Immature natural killer cell (primary cell): ENCODE data around the gene CHAF1B. TPM values are rescaled to one million over a fixed set of nuclear protein-coding genes. Genes with fewer than 3 reads are reported as not detected.

ENCODE experiments used
- DNase-seq, 3 donors: peaks; one replicate each; pipeline ENCODE4 v3.0.0; 2022; ENCODE audit warnings: mixed read lengths in 1 of 3
- H3K27ac Mint-ChIP-seq, 6 donors: one replicate each; pipeline ENCODE4 v1.8.0; 2020; ENCODE audit warnings: mixed read lengths in 6 of 6, mild to moderate bottlenecking in 5 of 6, inconsistent platforms in 4 of 6, moderate library complexity in 3 of 6
- H3K27me3 Mint-ChIP-seq, 3 donors: one replicate each; pipeline ENCODE4 v1.8.0; 2020 to 2021; ENCODE audit warnings: low read depth in 3 of 3, mild to moderate bottlenecking in 3 of 3, mixed read lengths in 3 of 3, moderate library complexity in 3 of 3, inconsistent platforms in 1 of 3
- H3K36me3 Mint-ChIP-seq, 3 donors: one replicate each; pipeline ENCODE4 v1.8.0; 2020; ENCODE audit warnings: mixed read lengths in 3 of 3, inconsistent platforms in 2 of 3, mild to moderate bottlenecking in 2 of 3
- H3K4me1 Mint-ChIP-seq, 2 donors: one replicate each; pipeline ENCODE4 v1.8.0; 2020; ENCODE audit warnings: inconsistent platforms in 2 of 2, mild to moderate bottlenecking in 2 of 2, mixed read lengths in 2 of 2, moderate library complexity in 1 of 2
- H3K4me3 Mint-ChIP-seq, 5 donors: one replicate each; pipeline ENCODE4 v1.8.0; 2020; ENCODE audit warnings: mild to moderate bottlenecking in 5 of 5, mixed read lengths in 5 of 5, inconsistent platforms in 3 of 5, moderate library complexity in 3 of 5
- H3K9me3 Mint-ChIP-seq, 6 donors: one replicate each; pipeline ENCODE4 v1.8.0; 2020; ENCODE audit warnings: mild to moderate bottlenecking in 6 of 6, mixed read lengths in 6 of 6, inconsistent platforms in 4 of 6, moderate library complexity in 3 of 6
- polyA plus RNA-seq, 3 donors: library from polyadenylated mRNA; unstranded; fragments of 300-500 nt; fragmentation: Illumina TruSeq; gene quantifications; one replicate each; pipeline ENCODE4 v1.2.3, GENCODE V29; 2021

CHAF1B gene
- polyA plus RNA-seq, 3 donors from 2014 or later = 2.4 to 8.4 (median 3.0) TPM

DNA sequence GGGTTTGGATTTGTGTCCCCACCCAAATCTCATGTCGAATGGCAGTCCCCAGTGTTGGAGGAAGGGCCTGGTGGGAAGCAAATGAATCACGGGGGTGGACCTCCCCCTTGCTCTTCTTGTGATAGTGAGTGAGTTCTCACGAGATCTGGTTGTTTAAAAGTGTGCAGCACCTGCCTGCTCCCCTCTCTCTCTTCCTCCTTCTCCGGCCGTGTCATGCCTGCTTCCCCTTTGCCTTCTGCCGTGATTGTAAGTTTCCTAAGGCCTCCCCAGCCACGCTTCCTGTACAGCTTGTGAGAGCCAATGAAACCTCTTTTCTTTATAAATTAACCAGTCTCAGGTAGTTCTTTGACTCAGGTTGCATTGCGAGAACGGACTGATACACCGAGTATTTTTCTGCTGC is 78.8 kb downstream of the CHAF1B start:
- no peak overlapping the region for H3K27ac Mint-ChIP-seq
- H3K4me1 Mint-ChIP-seq = no peaks in the 10 kb centered on the region
- H3K4me3 Mint-ChIP-seq = no peak overlapping the region
- peaks cover 1 to 2% (median 2%) of the 10 kb centered on the region in 3 donors for H3K27me3 Mint-ChIP-seq
- H3K36me3 Mint-ChIP-seq = no peaks in the 10 kb centered on the region
- no peak for DNase-seq
- H3K9me3 Mint-ChIP-seq = no peaks in the 10 kb centered on the region

DNA sequence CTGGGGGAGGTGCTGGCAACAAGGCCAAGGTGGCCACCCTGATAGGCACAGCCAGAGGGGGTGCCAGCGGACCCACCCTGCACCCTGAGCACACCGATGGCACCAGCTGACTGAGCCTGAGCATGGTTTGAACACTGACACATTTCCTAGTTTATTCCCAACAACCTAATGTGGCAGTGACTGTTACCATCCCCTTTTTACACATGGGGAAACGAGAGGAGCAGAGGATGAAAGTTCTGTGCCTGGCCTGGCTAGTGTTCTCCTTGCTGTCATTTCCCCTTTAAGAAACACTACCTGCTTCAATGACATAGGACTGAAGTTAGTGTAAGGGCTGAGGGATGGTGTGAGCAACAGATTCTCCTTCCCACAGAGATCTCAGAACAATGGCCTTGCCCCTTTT is 79.4 kb downstream of the CHAF1B start:
- H3K4me3 Mint-ChIP-seq = no peak overlapping the region
- H3K27me3 Mint-ChIP-seq = peaks cover 1 to 2% (median 2%) of the 10 kb centered on the region in 3 donors
- no peaks in the 10 kb centered on the region for H3K4me1 Mint-ChIP-seq
- H3K36me3 Mint-ChIP-seq = no peaks in the 10 kb centered on the region
- DNase-seq = no peak
- no peak overlapping the region for H3K27ac Mint-ChIP-seq
- H3K9me3 Mint-ChIP-seq = no peaks in the 10 kb centered on the region

DNA sequence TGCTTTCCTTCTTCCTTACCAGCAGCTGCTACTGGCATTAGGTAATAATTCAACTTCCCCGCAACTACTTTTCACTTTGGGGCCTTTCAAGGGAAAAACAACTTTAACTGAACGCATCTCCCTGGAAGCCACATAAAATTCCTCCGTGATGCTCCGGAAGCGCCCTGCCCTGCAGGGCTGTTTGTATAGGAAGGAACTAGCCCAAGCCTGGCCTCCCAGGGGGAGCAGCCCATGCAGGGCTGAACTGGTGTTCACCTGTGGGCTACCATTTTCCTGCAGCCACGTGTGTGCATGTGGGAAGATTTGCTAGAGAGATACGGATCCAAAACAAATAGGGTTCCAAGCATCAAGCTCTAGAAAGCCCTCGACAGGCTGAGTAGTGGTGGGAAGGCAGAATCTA is 80.3 kb downstream of the CHAF1B start:
- Mint-ChIP-seq H3K27ac (peak overlapping the region in 1 of 6 donors; percentile 40), H3K4me1 (no peaks in the 10 kb centered on the region), H3K36me3 (no peaks in the 10 kb centered on the region), H3K9me3 (no peaks in the 10 kb centered on the region), H3K27me3 (peaks cover 0 to 2% (median 2%) of the 10 kb centered on the region in 3 donors), H3K4me3 (no peak overlapping the region)
- no peak for DNase-seq

DNA sequence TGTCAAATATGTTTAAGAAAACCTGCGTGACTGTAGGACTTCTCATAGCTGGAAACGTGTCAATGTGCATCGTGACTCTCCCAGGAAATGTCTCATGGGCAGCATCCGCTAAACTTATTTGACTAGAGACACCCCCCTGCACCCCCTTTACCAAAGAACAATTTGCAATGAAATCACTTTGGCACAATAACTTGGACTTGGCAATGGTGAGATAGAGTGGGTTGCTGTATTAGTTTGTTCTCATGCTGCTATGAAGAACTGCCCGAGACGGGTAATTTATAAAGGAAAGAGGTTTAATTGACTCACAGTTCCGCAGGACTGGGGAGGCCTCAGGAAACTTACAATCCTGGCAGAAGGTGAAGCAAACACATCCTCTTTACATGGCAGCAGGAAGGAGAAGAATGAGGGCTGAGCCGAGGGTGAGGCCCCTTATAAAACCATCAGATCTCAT is 80.9 kb downstream of the CHAF1B start:
- no peak for DNase-seq
- no peaks in the 10 kb centered on the region for H3K4me1 Mint-ChIP-seq
- no peaks in the 10 kb centered on the region for H3K36me3 Mint-ChIP-seq
- H3K4me3 Mint-ChIP-seq = no peak overlapping the region
- no peak overlapping the region for H3K27ac Mint-ChIP-seq
- peaks cover 0 to 2% (median 2%) of the 10 kb centered on the region in 3 donors for H3K27me3 Mint-ChIP-seq
- no peaks in the 10 kb centered on the region for H3K9me3 Mint-ChIP-seq

Other genes starting within 250 kb of the CHAF1B start
- 10 to 100 TPM in 1 of 3 donors, 1 to 10 TPM in 2; 2.5 to 15.5 (median 4.5) TPM for gene DOP1B, start 228.6 kb upstream of the CHAF1B start, polyA plus RNA-seq
- gene MORC3, start 65.2 kb upstream of the CHAF1B start, polyA plus RNA-seq = 10 to 100 TPM; 22.0 to 40.6 (median 25.1) TPM
- not detected for gene CLDN14, start 94.7 kb downstream of the CHAF1B start, polyA plus RNA-seq